CD4-positive, alpha-beta memory T cell (primary cell): ENCODE results near the gene NEMP2. TPM values are rescaled to one million over a fixed set of nuclear protein-coding genes. Genes with fewer than 3 reads are reported as not detected.
A peak's percentile ranks its signal among the peaks of the same experiment; 100 is the strongest.

Experiments
- CTCF ChIA-PET: fragments of 350-600 bp; sonication (Branson Sonifier 250); formaldehyde crosslinking; loops from one replicate; lab custom pipeline; 2021; ENCODE audit warnings: inconsistent platforms; ENCODE audit not compliant: partially characterized antibody; lab: Charles Lee
- POLR2A ChIA-PET: fragments of 350-600 bp; sonication (Branson Sonifier 250); formaldehyde crosslinking; loops from one replicate; lab custom pipeline; 2021; ENCODE audit not compliant: partially characterized antibody; lab: Charles Lee
- DNase-seq, 5 donors: peaks; one replicate each; pipeline versions ENCODE4 v3.0.0 to v3.0.0-alpha.2; 2020 to 2022; ENCODE audit warnings: mixed read lengths in 1 of 5
- H3K27ac ChIP-seq: one replicate; pipeline ENCODE4 v1.7.0; 2013; ENCODE audit warnings: low read depth, low read length
- H3K27me3 ChIP-seq: 2 replicates; pipeline ENCODE4 v1.7.0; 2013; ENCODE audit warnings: mild to moderate bottlenecking, low read length, moderate library complexity; ENCODE audit not compliant: insufficient read depth
- H3K36me3 ChIP-seq: 2 replicates; pipeline ENCODE4 v1.7.0; 2013; ENCODE audit warnings: mild to moderate bottlenecking, low read length, moderate library complexity; ENCODE audit not compliant: insufficient read depth
- H3K4me1 ChIP-seq: 2 replicates; pipeline ENCODE4 v1.7.0; 2013; ENCODE audit warnings: mild to moderate bottlenecking, low read length, moderate library complexity; ENCODE audit not compliant: insufficient read depth
- H3K4me3 ChIP-seq, 2 donors: one replicate each; pipeline ENCODE4 v1.7.0; 2013; ENCODE audit warnings: low read length in 2 of 2, mild to moderate bottlenecking in 1 of 2
- H3K9me3 ChIP-seq, 2 donors: one replicate each; pipeline ENCODE4 v1.7.0; 2013; ENCODE audit warnings: low read length in 2 of 2, control low read depth in 1 of 2; ENCODE audit not compliant: control insufficient read depth in 1 of 2
- H3K27ac Mint-ChIP-seq, 7 donors: one replicate each; pipeline ENCODE4 v1.8.0; 2020 to 2021; ENCODE audit warnings: mixed read lengths in 7 of 7, mild to moderate bottlenecking in 6 of 7, inconsistent platforms in 3 of 7, moderate library complexity in 3 of 7
- H3K27me3 Mint-ChIP-seq, 2 donors: one replicate each; pipeline ENCODE4 v1.8.0; 2020 to 2021; ENCODE audit warnings: mixed read lengths in 2 of 2
- H3K36me3 Mint-ChIP-seq, 2 donors: one replicate each; pipeline ENCODE4 v1.8.0; 2020 to 2021; ENCODE audit warnings: mixed read lengths in 2 of 2, inconsistent platforms in 1 of 2, mild to moderate bottlenecking in 1 of 2
- H3K4me1 Mint-ChIP-seq, 4 donors: one replicate each; pipeline ENCODE4 v1.8.0; 2020 to 2021; ENCODE audit warnings: mixed read lengths in 4 of 4, mild to moderate bottlenecking in 1 of 4
- H3K4me3 Mint-ChIP-seq, 8 donors: one replicate each; pipeline ENCODE4 v1.8.0; 2020 to 2021; ENCODE audit warnings: mixed read lengths in 8 of 8, mild to moderate bottlenecking in 7 of 8, moderate library complexity in 6 of 8, inconsistent platforms in 3 of 8
- H3K9me3 Mint-ChIP-seq, 8 donors: one replicate each; pipeline ENCODE4 v1.8.0; 2020 to 2021; ENCODE audit warnings: mixed read lengths in 8 of 8, mild to moderate bottlenecking in 5 of 8, inconsistent platforms in 3 of 8, moderate library complexity in 1 of 8
- intact Hi-C: fragments of 100-400 bp; cut with micrococcal nuclease; formaldehyde crosslinking; loops from one replicate; pipeline ENCODE4 v1.15.1; 2023
- polyA plus RNA-seq, 2 donors: library from polyadenylated mRNA; unstranded; fragments of 300-500 nt; fragmentation: Illumina TruSeq; gene quantifications; one replicate each; pipeline ENCODE4 v1.2.3, GENCODE V29; 2021
- total RNA-seq, 2 experiments: library from RNA; stranded (reverse); gene quantifications; one replicate each; pipeline ENCODE4 v1.2.3, GENCODE V29; 2021

The NEMP2 gene, protein sequence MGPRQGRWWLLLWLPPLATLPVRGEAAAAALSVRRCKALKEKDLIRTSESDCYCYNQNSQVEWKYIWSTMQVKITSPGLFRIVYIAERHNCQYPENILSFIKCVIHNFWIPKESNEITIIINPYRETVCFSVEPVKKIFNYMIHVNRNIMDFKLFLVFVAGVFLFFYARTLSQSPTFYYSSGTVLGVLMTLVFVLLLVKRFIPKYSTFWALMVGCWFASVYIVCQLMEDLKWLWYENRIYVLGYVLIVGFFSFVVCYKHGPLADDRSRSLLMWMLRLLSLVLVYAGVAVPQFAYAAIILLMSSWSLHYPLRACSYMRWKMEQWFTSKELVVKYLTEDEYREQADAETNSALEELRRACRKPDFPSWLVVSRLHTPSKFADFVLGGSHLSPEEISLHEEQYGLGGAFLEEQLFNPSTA
- total RNA-seq: 10 to 100 TPM; 20.7 to 21.2 TPM
- 10 to 100 TPM; 10.9 to 11.9 TPM for polyA plus RNA-seq

DNA sequence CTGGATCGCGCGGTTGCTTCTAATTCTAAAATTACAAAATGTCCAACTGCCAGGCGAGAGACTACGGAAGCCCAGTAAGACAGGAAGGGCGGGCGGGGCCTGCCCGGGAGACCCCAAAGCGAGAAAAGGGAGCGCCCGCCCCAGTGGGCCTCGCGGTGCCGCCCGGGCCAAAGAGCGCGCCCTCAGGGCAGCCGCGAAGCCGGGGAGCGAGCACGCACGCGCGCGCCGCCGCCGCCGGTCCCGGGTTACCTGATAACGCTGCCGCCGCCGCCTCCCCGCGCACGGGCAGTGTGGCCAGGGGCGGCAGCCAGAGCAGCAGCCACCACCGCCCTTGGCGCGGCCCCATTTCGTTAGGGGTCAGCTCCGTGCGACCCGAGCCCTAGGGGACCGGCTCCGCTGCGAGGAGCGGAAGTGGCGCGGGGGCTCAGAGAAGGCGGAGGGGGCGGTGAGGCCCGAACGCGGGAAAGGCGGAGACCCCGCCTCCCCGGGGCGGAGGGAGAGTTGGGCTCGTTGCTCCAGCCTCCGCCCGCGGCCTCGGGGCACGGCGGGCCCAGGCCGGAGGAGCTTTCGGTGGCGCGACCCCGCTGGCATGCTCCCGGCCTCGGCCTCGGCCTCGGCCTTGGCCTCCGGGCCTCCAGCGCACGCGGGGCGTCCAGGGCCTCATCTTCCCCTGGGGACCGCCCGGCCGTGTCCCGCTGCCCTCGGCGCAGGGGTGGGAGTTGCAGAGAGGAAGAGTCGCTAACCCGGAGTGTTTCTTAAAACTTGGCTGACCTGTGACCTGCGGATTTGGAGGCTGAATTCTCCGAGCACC is at the start of gene NEMP2:
NEMP2 (minus strand) TSS at position 413 of the 811 bp plus-strand sequence; CDS start at position 346, 67 bp downstream.
- H3K4me3 ChIP-seq: peak within 1 kb of the TSS; percentile 82 to 89
- H3K27ac Mint-ChIP-seq: peak within 1 kb of the TSS; percentile 99 to 100 (median 100)
- no peaks in the 10 kb centered on the region for H3K27me3 Mint-ChIP-seq
- peak; percentile 75 to 87 (median 81) for DNase-seq
- ChIA-PET POLR2A (interaction anchor here (0.7 to 3.4 kb wide), 33 partner anchors 10 to 1143 kb away, joined by 3 to 55 read pairs (median 6); partner anchors contain the start of genes GLS, HIBCH, MFSD6 and NAB1), CTCF (interaction anchor here (1.0 to 3.9 kb wide), 6 partner anchors 9 to 152 kb away, joined by 3 to 15 read pairs (median 3); no protein-coding TSS in a partner anchor)
- H3K27me3 ChIP-seq: no peaks in the 10 kb centered on the region
- peaks cover 13 to 21% of the 10 kb centered on the region in 2 donors for H3K36me3 Mint-ChIP-seq
- H3K9me3 ChIP-seq: peaks cover 0 to 4% of the 10 kb centered on the region in 2 donors
- peak within 1 kb of the TSS; percentile 87 for H3K27ac ChIP-seq
- H3K9me3 Mint-ChIP-seq: peaks cover 0 to 26% (median 12%) of the 10 kb centered on the region in 8 donors
- H3K4me1 Mint-ChIP-seq: peaks cover 42 to 66% (median 52%) of the 10 kb centered on the region in 4 donors
- no peaks in the 10 kb centered on the region for H3K36me3 ChIP-seq
- intact Hi-C loops: loop anchor here (1.0 to 10.0 kb wide), 6 partner anchors 14 to 750 kb away; partner anchors contain the start of genes GLS, HIBCH, MFSD6 and ORMDL1
- peak within 1 kb of the TSS; percentile 94 to 99 (median 98) for H3K4me3 Mint-ChIP-seq
- peaks cover 46% of the 10 kb centered on the region for H3K4me1 ChIP-seq

DNA sequence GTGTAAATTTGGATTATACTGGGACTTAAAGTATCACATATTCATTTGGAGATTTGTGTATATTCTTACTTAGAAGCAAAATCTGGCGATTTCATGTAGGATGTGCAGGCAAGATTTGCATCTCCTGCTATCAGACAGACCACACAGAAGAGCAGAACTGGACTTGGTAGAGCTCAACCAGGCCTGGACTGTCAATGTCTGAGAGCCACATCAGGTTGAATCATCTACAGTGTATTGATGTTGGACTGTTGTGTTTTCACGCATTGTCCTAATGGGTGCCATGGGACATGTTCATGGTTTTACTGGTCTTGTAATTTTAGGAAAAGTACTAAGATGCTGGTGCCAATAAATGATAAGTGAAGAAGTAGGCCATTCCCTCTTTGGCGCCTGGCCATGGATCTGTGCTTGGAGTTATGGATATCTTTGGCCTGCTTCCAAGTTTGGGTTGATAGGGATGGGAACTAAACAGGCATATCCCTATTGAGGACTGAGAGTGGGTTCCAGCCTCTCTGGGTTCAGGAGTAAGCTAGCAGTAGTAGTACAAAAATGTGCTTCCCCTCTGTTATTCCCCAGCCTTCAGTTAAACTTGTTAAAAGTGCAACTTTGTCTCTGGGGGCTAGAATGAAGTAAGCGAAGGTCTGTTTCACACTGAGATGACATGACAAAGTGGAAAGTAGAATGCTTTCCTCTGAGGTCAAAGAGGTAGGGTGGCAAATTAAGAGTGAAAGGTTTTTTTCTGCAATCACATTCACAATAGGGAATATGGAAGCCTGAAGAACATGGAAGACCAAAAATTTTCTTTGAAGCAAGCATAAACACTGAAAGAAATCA is 49.2 kb upstream of the NEMP2 start:
- no peaks in the 10 kb centered on the region for H3K27me3 ChIP-seq
- H3K27ac Mint-ChIP-seq: no peak overlapping the region
- H3K27me3 Mint-ChIP-seq: no peaks in the 10 kb centered on the region
- DNase-seq: no peak
- H3K4me3 ChIP-seq: no peak overlapping the region
- H3K4me1 Mint-ChIP-seq: peaks cover 3 to 7% (median 5%) of the 10 kb centered on the region in 4 donors
- H3K27ac ChIP-seq: no peak overlapping the region
- ChIA-PET POLR2A (no interaction called here), CTCF (interaction anchor here (1.0 kb wide), 1 partner anchor 96 kb away, joined by 3 read pairs; no protein-coding TSS in a partner anchor)
- H3K36me3 Mint-ChIP-seq: no peaks in the 10 kb centered on the region
- no peak overlapping the region for H3K4me3 Mint-ChIP-seq
- H3K9me3 Mint-ChIP-seq: no peaks in the 10 kb centered on the region
- intact Hi-C loops: no loop called here
- no peaks in the 10 kb centered on the region for H3K9me3 ChIP-seq
- peaks cover 5% of the 10 kb centered on the region for H3K4me1 ChIP-seq
- no peaks in the 10 kb centered on the region for H3K36me3 ChIP-seq

DNA sequence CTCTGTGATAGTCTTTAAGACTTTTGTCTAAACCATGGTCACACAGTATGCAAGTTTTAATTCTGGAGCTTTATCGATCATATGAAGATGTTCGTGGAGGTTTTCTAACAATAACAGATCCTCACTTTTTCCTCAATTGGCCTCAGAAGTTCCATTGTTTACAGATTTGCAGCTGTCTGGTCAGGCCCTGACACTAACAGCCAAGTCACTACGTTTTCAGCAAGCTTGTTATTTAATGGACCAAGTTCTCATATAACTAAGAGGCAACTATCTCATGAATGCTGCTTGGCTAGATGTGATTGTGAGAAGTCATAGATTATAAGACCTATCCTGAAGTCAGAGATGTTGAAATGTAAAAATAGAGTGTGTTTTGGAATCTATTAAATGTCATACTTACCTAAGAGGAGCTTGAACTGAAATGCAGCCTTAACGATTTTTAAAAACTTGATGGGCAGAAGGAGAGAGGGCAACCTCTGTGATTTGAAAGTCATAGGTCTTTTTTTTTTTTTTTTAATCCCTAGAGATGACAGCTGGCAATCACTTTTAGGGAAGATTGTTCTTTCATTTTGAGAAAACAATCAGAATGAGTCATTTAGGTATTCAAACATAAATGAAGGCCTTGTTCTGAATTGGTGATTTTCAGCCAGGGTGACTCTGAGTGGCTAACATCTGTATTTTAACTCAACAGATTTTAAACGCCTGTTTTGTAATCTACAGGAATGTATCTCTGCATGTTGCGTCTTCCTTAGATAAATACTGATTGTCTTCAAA is 48.4 kb upstream of the NEMP2 start:
- no peak overlapping the region for H3K4me3 ChIP-seq

DNA sequence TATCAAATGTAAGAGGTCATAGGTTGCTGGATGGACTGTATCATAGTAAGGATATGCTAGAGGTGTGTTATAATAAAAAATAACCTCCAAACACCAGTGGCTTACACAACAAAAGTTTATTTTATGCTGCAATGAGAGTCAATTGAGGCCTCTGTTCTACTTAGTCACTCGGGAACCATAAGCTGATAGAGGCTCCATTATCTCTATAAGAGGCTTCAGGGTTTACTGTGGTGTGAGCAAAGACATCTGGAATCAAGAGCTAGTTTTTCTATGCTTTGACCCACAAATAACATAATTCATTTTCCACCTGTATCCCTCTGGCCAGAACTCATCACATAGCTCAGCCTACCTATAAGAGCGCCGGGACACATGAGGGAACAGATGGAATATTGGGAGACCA is 47.5 kb upstream of the NEMP2 start:
- Histone ChIP-seq H3K4me3 (no peak overlapping the region), H3K36me3 (no peaks in the 10 kb centered on the region), H3K27me3 (no peaks in the 10 kb centered on the region), H3K9me3 (no peaks in the 10 kb centered on the region), H3K27ac (no peak overlapping the region), H3K4me1 (peaks cover 16% of the 10 kb centered on the region)
- Mint-ChIP-seq H3K4me3 (no peak overlapping the region), H3K9me3 (no peaks in the 10 kb centered on the region), H3K36me3 (no peaks in the 10 kb centered on the region), H3K27ac (no peak overlapping the region), H3K27me3 (no peaks in the 10 kb centered on the region), H3K4me1 (peaks cover 12 to 16% (median 15%) of the 10 kb centered on the region in 4 donors)
- ChIA-PET POLR2A (interaction anchor here (2.1 kb wide), 1 partner anchor 48 kb away, joined by 6 read pairs; the partner anchor contains the start of gene NEMP2), CTCF (interaction anchor here (0.9 kb wide), 1 partner anchor 49 kb away, joined by 3 read pairs; no protein-coding TSS in a partner anchor)
- intact Hi-C loops: no loop called here
- DNase-seq: no peak

More for the DNA sequence above, 48.4 kb upstream of the NEMP2 start:
- Mint-ChIP-seq H3K4me1 (peaks cover 10 to 13% (median 13%) of the 10 kb centered on the region in 4 donors), H3K36me3 (no peaks in the 10 kb centered on the region), H3K4me3 (no peak overlapping the region), H3K27me3 (no peaks in the 10 kb centered on the region), H3K9me3 (no peaks in the 10 kb centered on the region), H3K27ac (peak overlapping the region in 1 of 7 donors; percentile 12)
- ChIA-PET CTCF (interaction anchor here (0.7 to 0.9 kb wide), 2 partner anchors 11 to 49 kb away, joined by 3 read pairs; no protein-coding TSS in a partner anchor), POLR2A (no interaction called here)
- Histone ChIP-seq H3K4me1 (peaks cover 13% of the 10 kb centered on the region), H3K36me3 (no peaks in the 10 kb centered on the region), H3K27ac (no peak overlapping the region), H3K9me3 (no peaks in the 10 kb centered on the region), H3K27me3 (no peaks in the 10 kb centered on the region)
- DNase-seq: no peak
- intact Hi-C loops: no loop called here

DNA sequence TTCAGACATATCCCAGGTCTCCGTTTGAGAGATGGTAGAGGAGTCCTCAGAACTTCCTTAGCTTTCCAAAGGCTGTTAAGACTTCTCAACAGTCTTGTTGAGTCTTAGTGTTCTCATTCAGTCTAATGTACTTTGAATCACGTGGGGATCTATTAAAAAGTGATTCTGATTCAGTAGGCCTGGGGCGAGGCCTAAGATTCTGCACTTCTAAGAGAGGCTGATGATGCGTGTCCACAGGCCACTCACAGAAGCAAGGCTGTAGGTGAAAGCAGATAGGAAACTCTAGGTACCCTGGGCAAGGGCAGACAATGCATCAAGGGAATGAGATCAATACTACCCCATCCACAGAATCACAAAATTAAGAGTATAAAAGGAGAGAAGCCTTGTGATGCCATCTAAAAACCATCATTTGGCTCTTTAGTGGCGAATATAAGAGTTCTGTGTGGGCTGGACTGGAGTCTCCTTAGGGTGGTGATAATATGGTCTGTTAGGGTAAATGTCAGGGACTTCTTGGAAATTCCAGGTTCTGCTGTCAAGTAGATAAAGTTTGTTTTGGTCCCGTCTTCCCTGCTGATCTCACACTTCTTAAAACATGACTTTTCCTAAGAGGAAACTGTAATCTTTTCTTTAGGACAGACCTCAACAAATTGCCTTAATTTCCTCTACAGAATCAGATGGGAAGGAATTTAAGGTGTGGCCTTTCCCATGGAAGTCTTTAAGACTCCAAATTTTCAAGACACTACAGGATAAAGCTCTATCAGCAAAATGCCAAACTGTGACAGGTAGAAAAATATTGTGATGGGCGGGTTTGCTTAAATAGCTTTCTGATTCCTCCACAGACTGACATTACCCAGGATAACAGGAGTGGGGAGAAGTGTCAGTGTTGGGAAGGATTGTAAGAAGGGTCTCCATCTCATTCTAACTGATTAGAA is 45.7 kb upstream of the NEMP2 start:
- Mint-ChIP-seq H3K27me3 (no peaks in the 10 kb centered on the region), H3K36me3 (no peaks in the 10 kb centered on the region), H3K27ac (peak overlapping the region in 1 of 7 donors; percentile 24), H3K4me1 (peaks cover 22 to 32% (median 28%) of the 10 kb centered on the region in 4 donors), H3K4me3 (no peak overlapping the region), H3K9me3 (no peaks in the 10 kb centered on the region)
- no peak for DNase-seq
- H3K9me3 ChIP-seq: no peaks in the 10 kb centered on the region
- no peaks in the 10 kb centered on the region for H3K36me3 ChIP-seq
- ChIA-PET CTCF (interaction anchor here (1.8 kb wide), 1 partner anchor 12 kb away, joined by 3 read pairs; no protein-coding TSS in a partner anchor), POLR2A (interaction anchor here (2.1 kb wide), 1 partner anchor 46 kb away, joined by 6 read pairs; the partner anchor contains the start of gene NEMP2)
- H3K4me1 ChIP-seq: peaks cover 34% of the 10 kb centered on the region
- H3K4me3 ChIP-seq: no peak overlapping the region
- no peak overlapping the region for H3K27ac ChIP-seq
- H3K27me3 ChIP-seq: no peaks in the 10 kb centered on the region
- intact Hi-C loops: no loop called here
